Measurements from ENCODE around the gene ANO8.

ANO8 gene

DNA sequence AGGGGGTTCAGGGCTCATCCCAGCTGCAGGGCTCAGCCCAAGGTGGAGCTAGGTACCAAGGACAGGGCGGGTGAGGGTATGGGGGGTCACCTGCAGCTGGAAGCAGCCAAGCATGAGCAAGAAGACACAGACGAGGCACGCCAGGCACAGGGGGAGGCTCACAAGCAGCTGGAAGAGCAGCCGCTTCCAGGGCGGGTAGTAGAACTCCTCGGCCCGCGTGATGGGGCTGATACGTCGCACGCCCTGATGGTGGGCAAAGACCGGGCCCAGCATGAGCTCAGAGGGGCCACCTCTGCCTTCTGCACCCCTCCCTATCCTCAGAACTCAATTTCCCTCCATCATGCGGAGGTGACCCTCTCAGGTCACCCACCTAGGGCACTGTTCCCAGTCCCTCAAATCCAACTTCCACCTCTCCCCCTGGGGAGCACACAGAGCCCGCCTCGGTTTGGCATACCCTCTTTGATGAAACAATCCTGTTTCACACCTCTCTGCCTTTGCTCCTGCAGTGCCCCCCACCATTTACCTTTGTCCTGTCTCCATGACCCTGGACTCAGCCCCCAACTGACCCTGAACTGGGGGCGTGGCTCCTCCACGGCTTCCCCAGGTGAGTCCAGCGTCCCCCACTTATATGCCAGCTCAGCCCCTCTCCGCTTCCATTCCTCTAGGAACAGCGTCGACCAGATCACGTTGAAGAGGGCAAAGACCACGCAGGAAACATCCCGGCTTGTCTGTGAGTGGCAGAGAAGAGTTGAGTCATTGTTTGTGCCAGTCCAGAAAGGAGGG lies 4.2 kb downstream of the ANO8 start:
- no peak overlapping the region for H3K4me3 ChIP-seq

DNA sequence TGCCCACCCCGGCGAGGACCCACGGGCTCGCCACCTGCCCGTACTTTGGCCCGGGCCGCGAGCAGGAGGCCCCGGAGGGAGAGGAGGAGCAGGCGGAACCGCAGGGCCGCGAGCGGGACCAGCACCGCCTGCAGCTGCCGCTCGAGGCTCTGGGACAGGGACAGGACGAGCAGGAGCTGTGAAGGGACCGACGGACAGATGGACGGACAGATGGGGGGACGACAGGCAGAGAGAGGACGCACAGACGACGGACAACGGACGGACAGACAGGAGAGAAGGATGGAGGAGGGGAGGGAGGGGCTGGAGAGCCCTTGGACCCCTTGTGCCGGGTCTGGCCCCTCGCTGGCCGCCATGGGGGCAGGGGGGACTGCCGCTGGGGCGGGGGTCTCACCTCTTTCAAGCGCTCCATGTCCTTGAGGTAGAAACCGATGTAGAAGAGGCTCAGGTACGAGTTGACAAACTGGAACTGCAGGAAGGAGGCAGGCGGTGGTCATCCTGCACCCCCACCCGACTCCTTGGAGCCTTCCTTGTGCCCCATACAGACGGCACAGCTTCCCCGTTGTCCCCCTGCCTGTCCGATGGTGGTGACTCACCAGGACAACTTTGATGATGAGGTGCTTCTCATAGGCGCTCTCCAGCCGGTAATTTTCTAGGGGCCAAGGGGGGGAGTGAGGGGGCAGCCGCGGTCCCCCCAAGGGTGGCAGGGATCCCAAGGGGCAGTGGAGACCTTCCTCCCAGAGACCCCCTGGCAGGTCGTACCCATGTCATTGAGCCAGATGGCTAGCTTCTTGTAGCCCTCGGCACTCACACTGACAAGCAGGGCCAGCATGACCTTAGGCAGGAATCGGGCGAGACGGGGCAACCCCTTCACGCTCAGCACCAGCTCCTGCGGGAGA lies 5.0 kb downstream of the ANO8 start:
- Histone ChIP-seq H3K4me3 (peak overlapping the region in 6 of 7 experiments; percentile 4 to 49 (median 26)), H3K27ac (no peak overlapping the region)

More for the DNA sequence above, 4.2 kb downstream of the ANO8 start:
- H3K27ac ChIP-seq, result no peak overlapping the region

DNA sequence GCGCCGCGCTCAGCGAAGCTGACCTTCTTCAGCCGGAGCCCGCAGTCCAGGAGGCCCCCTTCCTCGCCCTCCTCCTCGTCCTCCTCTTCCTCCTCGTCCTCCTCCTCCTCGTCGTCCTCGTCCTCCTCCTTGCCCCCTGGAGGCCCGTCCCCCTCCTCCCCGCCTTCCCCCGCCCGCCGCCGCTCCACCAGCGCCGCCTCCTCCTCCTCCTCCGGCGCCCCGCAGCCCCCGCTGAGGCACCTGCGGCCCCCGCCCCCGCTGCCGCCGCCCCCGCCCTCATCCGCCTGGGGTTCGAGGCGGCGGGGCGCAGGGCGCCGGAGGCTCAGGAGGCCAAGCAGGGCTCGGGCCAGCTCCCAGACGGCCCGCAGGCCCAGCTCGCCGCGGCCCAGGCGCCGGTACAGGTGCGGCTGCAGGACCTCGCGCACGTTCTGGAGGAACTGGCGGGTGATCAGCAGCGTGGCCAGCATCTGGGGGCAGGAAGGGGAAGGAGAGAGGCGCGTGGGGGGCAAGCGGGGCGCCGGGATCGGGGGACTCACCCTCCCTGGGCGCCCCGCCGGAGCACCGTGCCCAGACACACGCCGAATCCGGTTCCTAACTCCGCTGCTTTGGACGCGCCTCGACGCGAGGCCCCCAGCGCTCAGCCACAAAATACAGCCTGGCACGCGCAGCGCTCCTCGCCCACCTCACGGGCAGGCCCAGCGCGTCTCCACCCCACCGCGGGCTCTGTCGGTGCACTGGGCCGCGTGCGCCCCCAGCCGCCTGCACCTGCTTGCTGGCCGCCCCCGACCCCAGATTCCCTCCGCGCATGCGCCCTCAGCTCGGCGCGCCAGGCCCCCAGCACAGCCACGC lies 5.9 kb downstream of the ANO8 start:
- Histone ChIP-seq H3K27ac (peak overlapping the region in 15 of 21 experiments; percentile 5 to 75 (median 47)), H3K4me3 (peak overlapping the region; percentile 21 to 49 (median 30))

DNA sequence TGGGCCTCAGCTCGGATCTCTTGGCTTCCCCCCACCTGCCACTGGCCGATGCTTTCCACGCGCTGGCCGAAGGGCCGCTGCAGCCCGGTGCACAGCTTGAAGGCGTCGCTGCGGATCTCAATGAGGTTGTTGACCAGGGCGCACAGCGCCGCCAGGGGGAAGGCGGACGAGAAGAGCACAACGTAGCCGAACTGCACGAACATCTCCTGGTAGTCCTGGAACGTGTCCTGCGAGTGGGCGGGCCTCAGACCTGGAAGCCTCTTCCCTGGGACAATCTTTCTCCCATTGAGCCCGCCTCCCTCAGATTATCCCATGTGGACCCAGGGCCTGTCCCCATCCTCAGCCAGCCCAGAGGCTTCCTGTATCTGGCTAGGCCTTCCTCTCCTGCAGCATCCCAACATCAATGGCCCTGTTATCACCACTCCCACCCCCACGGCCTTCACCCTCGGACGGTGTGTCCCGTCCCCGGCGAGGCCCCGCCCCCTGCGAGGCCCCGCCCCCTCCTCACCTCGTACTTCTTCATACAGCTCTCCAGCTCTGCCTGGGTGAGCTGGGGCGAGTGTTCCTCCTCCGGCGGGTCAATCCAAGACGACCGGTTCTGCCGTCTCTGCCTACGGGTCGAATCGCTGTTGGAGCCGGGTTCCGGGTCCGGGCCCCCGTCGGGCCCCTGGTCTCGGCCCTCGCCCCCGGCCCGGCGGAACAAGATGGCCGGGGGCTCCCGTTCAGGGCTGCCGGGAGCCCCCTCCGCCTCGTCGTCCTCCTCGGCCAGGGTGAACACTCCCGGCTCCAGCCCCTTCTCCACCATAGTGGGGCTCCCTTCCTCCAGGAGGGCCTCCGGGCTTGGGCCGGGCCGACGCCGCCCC lies 6.8 kb downstream of the ANO8 start:
- Histone ChIP-seq H3K27ac (peak overlapping the region in 15 of 21 experiments; percentile 5 to 75 (median 47)), H3K4me3 (peak overlapping the region; percentile 21 to 49 (median 30))

DNA sequence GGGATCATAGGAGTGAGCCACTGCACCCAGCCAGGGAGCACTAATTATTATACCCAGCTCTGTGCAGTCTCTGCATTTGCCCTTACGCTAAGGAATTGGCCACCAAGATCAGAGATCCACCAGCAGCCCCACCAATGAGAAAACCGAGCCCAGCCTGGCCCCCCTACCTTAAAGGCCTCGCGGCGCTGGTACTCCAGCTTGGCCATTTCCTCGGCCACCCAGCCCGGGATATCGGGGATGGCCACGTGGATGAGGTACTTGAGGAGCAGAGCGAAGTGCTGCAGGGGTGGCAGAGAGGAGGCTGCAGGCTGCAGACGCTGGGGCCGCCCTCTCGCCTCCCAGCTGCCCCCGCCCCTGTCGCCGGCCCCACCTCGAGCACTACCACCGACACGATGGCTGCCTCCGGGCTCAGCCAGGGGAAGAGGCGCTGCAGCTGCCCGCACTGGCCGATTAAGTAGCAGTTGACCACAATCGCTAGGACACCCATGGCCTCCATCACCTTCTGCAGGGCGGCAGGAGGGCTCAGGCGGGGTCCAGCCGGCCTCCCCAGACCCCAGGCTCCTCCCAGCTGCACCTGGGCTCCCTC lies 7.5 kb downstream of the ANO8 start:
- H3K4me3 ChIP-seq, result no peak overlapping the region
- H3K27ac ChIP-seq, result no peak overlapping the region

DNA sequence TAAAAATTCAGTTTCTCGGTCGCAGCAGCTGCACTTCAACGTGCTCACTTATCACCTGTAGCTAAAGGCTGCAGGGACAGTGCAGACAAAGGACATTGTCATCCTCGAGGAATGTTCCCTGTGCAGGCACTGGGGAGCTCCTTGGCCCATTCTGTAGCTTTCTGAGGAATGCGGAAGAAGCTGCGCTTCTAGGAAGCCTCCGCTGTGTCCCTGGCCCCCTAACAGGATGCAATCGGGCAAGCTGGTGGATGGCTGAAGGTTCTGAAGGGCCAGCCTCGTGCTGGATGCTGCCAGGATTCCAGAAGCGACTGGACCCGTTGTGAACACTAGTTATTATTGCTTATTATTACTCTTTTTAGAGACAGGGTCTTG lies 8.1 kb downstream of the ANO8 start:
- Histone ChIP-seq H3K4me3 (no peak overlapping the region), H3K27ac (peak overlapping the region in 1 of 21 experiments; percentile 2)

DNA sequence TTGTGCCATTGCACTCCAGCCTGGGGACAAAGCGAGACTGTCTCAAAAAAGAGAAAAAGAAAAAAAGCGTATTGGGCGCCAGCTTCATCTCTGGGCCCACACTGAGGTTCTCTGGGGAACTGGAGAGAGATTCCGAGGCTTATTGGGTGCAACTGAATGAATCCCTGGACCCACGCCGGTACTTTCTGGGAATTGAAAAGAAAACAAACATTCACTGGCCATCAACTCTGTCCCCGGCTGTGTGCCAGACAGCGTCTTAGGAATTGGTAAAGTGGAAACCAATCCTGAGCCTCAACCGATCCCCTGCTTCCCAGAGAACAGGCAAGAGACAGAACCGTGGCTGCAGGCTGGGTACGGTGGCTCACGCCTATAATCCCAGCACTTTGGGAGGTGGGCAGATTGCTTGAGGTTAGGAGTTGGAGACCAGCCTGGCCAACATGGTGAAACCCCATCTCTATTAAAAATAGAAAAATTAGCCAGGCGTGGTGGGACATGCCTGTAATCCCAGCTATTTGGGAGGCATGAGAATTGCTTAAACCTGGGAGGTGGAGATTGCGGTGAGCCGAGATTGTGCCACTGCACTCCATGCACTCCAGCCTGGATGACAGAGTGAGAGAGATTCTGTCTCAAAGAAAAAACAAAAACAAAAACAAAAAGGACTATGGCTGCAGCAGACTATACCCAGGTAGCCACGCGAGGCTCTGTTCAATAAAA lies 8.6 kb downstream of the ANO8 start:
- Histone ChIP-seq H3K4me3 (no peak overlapping the region), H3K27ac (peak overlapping the region in 1 of 21 experiments; percentile 2)

DNA sequence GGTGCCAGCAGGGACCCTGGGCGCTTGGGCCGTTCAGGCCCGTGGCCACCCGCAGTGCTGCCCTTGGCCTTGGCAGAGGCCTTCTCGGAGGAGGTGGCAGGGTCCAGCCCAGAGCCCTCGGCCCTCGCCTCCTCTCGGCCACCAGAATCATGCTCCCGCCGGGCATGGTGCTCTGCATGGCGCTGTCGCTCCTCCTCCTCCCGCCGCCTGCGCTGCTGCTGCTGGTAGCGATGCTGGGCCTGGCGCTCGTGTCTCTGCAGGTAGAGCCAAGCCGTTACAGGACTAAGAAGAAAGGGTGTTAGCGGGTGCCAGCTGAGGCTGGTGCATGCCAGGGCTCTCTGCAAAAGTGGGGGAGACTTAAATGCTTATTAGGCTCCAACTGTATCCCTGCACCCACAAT lies 9.5 kb downstream of the ANO8 start:
- peak overlapping the region in 1 of 21 experiments; percentile 14 for H3K27ac ChIP-seq

DNA sequence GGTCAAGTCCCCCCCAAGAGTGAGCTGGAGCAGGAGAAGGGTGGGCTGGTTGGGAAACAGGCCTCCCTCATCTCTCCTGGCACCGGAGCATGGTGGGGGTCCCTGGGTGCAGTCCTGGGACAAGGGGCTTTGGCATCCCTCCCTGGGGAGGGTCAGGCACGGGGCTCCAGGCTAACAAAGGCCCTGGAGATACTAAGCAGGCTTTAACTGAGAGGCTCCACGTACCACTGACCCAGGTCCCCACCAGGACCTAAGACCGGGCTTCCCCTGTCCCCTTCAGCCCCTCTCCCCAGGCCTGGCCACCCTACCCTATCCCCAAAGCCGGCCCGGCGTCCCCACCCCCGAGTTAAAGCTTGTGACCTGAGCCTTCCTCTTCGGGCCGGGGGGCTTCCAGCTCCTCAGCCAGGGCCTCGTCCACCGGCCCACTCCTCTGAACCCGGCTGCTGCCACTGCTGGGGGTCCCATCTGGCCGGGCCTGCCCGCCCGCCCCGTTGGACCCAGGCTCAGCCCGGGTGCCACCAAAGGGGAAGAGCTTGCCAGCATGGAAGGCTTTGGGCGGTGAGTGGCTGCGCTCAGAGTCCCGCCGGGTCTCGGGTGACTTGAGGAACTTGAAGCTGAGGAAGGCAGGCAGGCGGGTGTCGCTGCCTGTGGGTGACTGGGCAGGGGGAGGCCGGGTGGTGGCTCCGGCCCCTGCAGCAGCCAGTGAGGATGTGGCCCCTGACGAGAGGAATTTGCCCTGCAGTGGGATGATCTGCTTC lies 10.1 kb downstream of the ANO8 start:
- Histone ChIP-seq H3K4me3 (no peak overlapping the region), H3K27ac (peak overlapping the region in 4 of 21 experiments; percentile 49 to 57 (median 56))

More for the DNA sequence above, 9.5 kb downstream of the ANO8 start:
- H3K4me3 ChIP-seq, result no peak overlapping the region

DNA sequence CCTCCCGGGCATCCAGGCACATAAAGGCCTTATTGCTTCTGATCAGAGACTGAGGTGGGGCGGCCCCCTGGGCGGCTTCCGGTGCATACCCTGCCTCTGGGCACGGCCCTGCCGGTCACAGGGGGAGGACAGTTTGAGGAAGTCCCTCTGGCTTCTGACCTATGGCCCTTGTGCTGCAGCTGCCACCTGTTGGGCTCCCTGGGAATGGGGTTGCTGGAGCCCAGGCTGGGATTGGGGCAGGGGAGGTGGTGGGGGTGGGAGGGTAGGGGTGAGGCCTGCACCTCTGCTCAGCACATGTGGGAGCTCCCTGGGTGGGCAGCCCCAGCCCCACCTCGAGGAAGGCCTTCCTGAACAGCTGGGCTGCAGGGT lies 10.7 kb downstream of the ANO8 start:
- peak overlapping the region in 6 of 21 experiments; percentile 12 to 57 (median 52) for H3K27ac ChIP-seq
- peak overlapping the region in 1 of 7 experiments; percentile 19 for H3K4me3 ChIP-seq

DNA sequence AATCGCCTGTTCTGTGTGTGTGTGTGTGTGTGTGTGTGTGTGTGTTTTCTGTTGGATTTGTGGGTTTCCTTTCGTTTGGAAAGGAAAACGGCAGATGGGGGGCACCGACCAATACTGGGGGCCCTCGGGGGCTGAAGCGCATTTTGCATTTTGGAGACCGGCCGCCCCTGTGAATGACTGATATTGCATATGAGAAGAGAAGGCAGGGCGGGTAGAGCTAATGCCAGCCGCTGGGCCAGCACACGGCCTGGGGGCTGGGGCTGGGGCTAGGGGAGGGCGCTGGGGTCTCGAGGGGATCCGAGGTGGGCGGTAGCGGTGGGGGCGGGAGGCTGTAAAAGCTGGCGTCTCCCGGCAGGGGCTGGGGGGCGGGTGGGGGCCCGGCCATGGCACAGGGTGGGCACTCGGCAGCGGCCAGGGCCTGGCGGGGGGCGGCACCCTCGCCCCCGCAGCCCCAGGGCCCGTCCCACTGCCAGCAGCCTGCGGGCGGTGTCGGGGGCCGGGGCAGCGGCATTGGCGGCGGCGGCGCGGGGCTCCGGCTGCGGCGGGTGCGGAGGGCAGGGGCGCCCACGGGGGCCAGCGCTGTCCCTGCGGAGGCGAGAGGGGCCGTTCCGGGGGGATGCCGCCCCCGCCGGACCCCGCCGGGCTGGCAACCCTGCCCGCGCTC lies 11.2 kb downstream of the ANO8 start:
- H3K27ac ChIP-seq, result peak overlapping the region in 5 of 21 experiments; percentile 12 to 56 (median 49)
- peak overlapping the region in 1 of 7 experiments; percentile 19 for H3K4me3 ChIP-seq

DNA sequence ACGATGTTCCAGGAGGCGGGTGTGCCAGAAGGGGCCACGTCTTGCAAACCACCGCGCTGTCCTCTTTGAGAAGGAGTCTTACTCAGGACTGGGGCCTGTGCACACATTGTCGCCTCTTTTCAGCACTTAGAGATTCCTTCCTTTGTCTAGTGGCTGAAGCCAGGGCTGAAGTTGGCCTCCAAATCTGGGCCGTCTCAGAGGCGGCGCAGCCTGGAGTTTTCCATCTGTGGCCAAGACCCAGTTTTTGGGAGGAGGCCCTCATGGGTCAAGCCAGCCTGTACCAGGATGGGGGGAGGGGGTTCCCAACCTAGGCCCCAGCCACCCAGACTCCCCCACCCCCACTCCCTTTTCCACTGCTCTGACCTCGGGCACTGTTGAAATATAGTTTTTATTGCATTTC lies 11.8 kb downstream of the ANO8 start:
- no peak overlapping the region for H3K4me3 ChIP-seq
- no peak overlapping the region for H3K27ac ChIP-seq

DNA sequence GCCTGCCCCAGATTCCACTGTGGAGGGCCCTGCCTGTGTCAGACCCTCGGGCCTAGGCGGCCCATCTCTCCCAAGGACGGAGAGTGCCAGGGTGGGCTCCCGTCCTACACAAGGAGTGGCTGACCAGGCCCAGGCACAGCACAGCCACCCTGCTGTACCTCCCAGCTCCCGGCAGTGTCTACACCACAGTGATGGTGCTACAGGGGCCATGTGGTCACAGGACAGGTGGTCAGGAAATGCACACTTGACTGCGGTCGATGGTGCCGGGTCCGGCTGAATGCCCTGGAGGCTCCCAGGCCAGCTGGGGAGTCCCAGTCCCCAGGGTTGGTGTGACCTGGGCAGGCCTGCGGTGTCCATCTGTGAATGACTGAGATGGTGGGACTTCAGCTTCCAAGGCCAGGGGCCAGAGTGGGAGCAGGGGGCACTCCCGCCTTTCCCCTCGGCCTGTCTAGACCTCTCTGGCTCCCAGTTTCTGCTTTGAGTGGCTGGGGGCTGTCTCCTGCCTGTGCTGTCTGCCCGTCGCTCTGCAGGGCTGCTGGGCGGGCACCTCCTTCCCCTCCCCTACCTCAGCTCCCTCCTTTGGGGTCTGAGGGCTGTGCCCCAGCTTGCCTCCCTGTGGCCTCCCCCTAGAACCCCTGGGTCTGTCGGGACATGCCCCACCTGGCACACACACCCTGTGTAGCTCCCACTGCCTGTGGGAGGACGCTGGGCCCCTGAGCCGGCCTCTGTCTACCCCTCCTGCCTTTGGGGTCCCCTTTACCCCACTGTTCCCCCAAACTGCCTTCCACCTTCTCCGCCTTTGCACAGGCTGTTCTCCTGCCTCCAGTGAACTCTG lies 12.8 kb downstream of the ANO8 start:
- no peak overlapping the region for H3K4me3 ChIP-seq
- H3K27ac ChIP-seq, result peak overlapping the region in 3 of 21 experiments; percentile 7 to 20 (median 17)

DNA sequence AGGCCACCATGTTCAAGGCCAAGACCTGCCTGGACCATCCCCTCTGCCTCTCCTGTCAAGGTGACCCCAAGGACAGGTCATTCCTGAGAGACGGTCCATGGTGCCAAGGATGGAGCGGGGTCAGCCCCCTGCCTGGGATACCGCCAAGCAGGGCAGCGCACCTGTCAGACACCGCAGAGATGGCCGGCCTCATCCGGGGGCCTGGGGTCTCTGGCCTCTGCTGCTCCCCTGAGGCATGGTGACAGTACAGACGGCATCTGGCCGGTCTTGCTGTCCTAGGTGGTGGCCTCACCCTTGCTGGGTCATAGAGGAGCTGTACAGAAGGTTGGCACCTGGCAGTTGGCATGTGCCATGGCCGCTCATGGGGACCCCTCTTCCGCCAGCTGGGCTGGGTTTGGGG lies 14.2 kb downstream of the ANO8 start:
- no peak overlapping the region for H3K27ac ChIP-seq
- no peak overlapping the region for H3K4me3 ChIP-seq

DNA sequence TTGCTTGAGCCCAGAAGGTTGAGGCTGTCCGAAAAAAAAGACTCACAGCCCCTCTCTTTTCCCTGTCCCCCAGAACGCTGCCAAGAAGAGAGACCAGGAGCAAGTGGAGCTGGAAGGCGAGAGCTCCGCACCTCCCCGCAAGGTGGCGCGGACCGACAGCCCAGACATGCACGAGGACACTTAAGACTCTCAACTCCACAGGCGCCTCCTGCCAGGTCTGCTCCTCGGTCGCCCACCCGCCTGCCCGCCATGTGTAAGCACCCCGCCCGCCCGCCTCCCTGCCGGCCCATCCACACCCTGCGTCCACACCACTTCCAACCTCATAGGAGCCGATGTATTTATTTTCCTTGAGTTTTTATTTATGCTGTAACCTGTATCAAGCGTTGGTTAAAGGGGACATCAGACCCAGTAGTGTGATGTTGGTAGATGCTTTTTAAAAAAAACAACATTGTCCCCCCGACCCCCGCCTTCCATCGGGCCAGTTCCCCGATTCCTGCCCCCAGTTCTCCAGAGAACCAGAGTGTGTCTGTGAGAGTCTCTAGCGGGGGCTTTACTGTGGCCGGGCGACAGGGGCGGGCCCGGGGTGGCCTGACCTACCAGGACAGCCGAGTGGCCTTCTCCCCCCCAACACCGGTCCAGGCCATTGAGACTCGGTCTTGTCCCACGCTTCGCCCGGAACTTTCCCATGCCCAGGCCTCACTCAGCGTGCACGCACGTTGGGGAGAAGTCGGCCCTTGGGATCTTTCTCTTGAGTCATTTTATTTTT lies 15.0 kb downstream of the ANO8 start:
- Histone ChIP-seq H3K27ac (no peak overlapping the region), H3K4me3 (no peak overlapping the region)

Measured in skin epidermis (tissue), 12 donors.